NCI-H2227 (cell line): ENCODE results near the gene MLLT1.

Experiments
- DNase-seq: peaks from one replicate; lab custom pipeline; 2025; ENCODE audit not compliant: unreplicated experiment; lab: John Stamatoyannopoulos, UW

The MLLT1 gene

DNA sequence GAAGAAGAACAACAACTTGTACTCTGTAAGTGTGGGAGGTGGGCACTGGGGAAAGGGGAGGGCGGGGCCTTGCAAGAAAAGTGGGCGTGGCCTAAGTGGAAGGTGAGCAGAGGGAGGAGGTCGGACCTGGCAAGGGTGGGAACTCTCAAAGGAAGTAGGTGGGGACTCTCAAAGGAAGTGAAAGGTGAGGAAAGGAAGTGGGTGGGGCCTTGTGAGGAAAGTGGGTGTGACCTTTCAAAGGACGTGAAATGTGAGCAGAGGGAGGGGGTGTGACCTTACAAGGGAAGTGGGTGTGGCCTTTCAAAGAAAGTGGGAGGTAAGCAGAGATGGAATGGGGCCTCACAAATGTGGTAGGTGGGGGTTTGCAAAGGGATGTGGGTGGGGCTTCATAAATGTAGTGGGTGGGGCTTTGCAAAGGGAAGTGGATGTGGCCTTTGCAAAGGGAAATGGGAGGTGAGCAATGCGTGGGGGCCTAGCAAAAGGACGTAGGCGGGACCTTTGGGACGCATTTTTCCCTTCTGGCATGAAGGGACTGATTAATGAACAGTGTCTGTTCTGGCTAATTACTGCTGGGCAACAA, 118.4 kb downstream of the MLLT1 start:
- DNase-seq, result peak; percentile 3
